Keratinocyte (primary cell): Measurements from ENCODE around the gene KLF5. TPM values are rescaled to one million over a fixed set of nuclear protein-coding genes. Genes with fewer than 3 reads are reported as not detected.

Experiments used
- DNase-seq: peaks from one replicate; pipeline ENCODE4 v3.0.0-alpha.2; 2011; ENCODE audit warnings: low read depth, missing footprints, low spot score
- FAIRE-seq: peaks from 2 replicates; lab custom pipeline; 2011; peaks lifted over from hg19 to GRCh38; lab: Jason Lieb, UNC
- H2AFZ ChIP-seq: 2 replicates; pipeline ENCODE4 v1.6.0; 2012; ENCODE audit warnings: low read length, control low read depth, inconsistent platforms; ENCODE audit not compliant: control insufficient read depth
- H3K27ac ChIP-seq: 2 replicates; pipeline ENCODE4 v1.5.1; 2011; ENCODE audit warnings: low read length; ENCODE audit not compliant: control insufficient read depth, insufficient read depth
- H3K27me3 ChIP-seq: 3 replicates; pipeline ENCODE4 v1.6.0; 2011; ENCODE audit warnings: low read length; ENCODE audit not compliant: control insufficient read depth, insufficient read depth; ENCODE audit errors: extremely low read depth
- H3K36me3 ChIP-seq, 2 experiments: 2 replicates in 1 of 2; 3 replicates in 1 of 2; pipeline ENCODE4 v1.5.1; 2011; ENCODE audit warnings: low read length in 2 of 2, mild to moderate bottlenecking in 1 of 2; ENCODE audit not compliant: control insufficient read depth in 2 of 2, insufficient read depth in 2 of 2; ENCODE audit errors: extremely low read depth in 1 of 2
- H3K4me1 ChIP-seq: 3 replicates; pipeline ENCODE4 v1.5.1; 2011; ENCODE audit warnings: low read length; ENCODE audit not compliant: control insufficient read depth, insufficient read depth; ENCODE audit errors: extremely low read depth
- H3K4me2 ChIP-seq: 3 replicates; pipeline ENCODE4 v1.6.0; 2011; ENCODE audit warnings: low read depth, low read length; ENCODE audit not compliant: control insufficient read depth, insufficient read depth; ENCODE audit errors: extremely low read depth
- H3K4me3 ChIP-seq, 3 experiments: fragments of 200-600 bp in 1 of 3; sonication (generic) in 1 of 3; 2 replicates in 2 of 3; 3 replicates in 1 of 3; pipeline ENCODE4 v1.5.1; 2011 to 2016; ENCODE audit warnings: low read length in 3 of 3, mild to moderate bottlenecking in 3 of 3, control low read depth in 2 of 3, inconsistent platforms in 1 of 3, low read depth in 1 of 3, mixed read lengths in 1 of 3, mixed run types in 1 of 3, moderate library complexity in 1 of 3; ENCODE audit not compliant: control insufficient read depth in 2 of 3, insufficient read depth in 2 of 3; ENCODE audit errors: extremely low read depth in 1 of 3
- H3K79me2 ChIP-seq: 2 replicates; pipeline ENCODE4 v1.6.0; 2012; ENCODE audit warnings: low read length; ENCODE audit not compliant: control insufficient read depth, insufficient read depth
- H3K9ac ChIP-seq: 3 replicates; pipeline ENCODE4 v1.6.0; 2011; ENCODE audit warnings: low read length; ENCODE audit not compliant: control insufficient read depth, insufficient read depth; ENCODE audit errors: extremely low read depth
- H3K9me1 ChIP-seq: 3 replicates; pipeline ENCODE4 v1.6.0; 2011; ENCODE audit warnings: low read length; ENCODE audit not compliant: control insufficient read depth, insufficient read depth; ENCODE audit errors: extremely low read depth
- H3K9me3 ChIP-seq: 2 replicates; pipeline ENCODE4 v1.5.1; 2012; ENCODE audit warnings: low read depth, low read length; ENCODE audit not compliant: control insufficient read depth
- H4K20me1 ChIP-seq: 3 replicates; pipeline ENCODE4 v1.6.0; 2011; ENCODE audit warnings: low read length; ENCODE audit not compliant: control insufficient read depth, insufficient read depth; ENCODE audit errors: extremely low read depth
- EZH2 ChIP-seq: IDR thresholded peaks from one replicate; pipeline ENCODE4 v1.6.1; 2012; ENCODE audit warnings: inconsistent platforms, mild to moderate bottlenecking, low read length, moderate library complexity
- dilution Hi-C: fragments of 300-500 bp; cut with MboI; formaldehyde crosslinking; loops from one replicate; pipeline ENCODE4 v1.7.0; 2020; ENCODE audit warnings: low sequenced_read_pairs; ENCODE audit not compliant: extremely low pct_ligation_motif_present
- polyA plus RNA-seq, 5 experiments: library from polyadenylated mRNA; depleted of rRNA in 3 of 5; stranded (reverse) in 3 of 5; stranded (forward) in 1 of 5; unstranded in 1 of 5; fragments of >200 nt; gene quantifications; 1 replicate in 1 of 5; 2 replicates in 3 of 5; 3 replicates in 1 of 5; pipeline versions ENCODE4 v1.2.1 to v1.2.3, GENCODE V29; 2011 to 2012; ENCODE audit warnings: missing spikeins in 2 of 5, low read depth in 1 of 5, low replicate concordance in 1 of 5
- TF ChIP-seq, protein P1 (sequence below), 3 experiments: IDR thresholded peaks in 1 of 3; conservative IDR thresholded peaks in 1 of 3; optimal IDR thresholded peaks in 1 of 3; 2 replicates in 2 of 3; 3 replicates in 1 of 3; pipeline versions ENCODE3 to v1.5.1; 2011; ENCODE audit warnings: low read length in 3 of 3, mild to moderate bottlenecking in 3 of 3, moderate library complexity in 2 of 3, control low read depth in 1 of 3, inconsistent platforms in 1 of 3; ENCODE audit not compliant: insufficient read depth in 2 of 3; ENCODE audit errors: extremely low read depth in 1 of 3

The KLF5 gene
- polyA plus RNA-seq, 1 donor (not counting 4 experiments of a cell fraction or from before 2014, with no cell fraction given): 162 TPM

DNA sequence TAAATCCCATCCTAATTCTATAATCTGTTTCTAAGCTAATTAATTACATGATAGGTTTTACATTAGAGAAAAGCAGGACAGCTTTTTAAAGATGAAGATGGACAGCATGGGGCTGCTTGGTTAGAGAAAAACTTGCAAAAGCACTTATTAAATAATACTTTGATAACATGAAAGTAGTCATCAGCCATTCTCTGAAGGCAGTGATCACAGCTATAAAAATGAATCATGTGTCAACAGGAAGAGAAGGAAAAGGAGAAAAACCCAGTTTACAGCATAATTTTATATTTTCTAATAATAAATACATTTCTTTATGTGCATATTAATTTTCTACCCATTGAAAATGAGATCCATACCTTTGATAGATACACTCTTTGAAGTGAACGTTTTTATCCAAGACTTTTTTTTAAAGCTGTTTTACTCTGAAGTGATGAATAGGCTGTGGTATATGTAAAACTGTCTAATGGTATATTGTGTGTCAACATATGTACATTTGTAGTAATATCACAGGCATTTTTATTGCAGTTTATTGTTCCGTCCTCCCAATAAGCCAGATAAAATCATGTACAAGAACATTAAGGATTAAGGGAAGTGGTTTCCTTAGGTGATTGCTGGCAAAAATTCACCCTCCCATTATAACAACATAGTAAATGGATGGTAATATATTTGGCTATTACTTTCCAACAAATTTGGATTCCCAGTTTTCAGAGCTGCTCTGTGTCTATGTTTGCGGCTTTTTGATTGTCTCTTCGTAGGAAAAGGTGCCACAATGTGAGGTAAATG is 1.3 kb upstream of the KLF5 start:
- FAIRE-seq: no peak
- H2AFZ ChIP-seq: peak overlapping the region; percentile 36

DNA sequence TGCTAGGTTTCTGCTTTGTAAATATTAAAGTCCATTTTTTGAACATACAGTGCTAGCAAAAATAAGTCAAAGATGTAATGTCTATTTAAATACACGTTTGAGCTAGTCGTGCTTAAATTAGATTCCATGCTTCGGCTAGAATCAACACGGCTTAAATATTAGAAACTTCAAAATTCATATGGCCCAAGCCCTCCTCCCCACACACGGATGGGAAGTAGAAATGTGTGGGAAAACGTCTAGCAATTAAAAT is 816 bp upstream of the KLF5 start:
- TF ChIP-seq, protein P1, sequence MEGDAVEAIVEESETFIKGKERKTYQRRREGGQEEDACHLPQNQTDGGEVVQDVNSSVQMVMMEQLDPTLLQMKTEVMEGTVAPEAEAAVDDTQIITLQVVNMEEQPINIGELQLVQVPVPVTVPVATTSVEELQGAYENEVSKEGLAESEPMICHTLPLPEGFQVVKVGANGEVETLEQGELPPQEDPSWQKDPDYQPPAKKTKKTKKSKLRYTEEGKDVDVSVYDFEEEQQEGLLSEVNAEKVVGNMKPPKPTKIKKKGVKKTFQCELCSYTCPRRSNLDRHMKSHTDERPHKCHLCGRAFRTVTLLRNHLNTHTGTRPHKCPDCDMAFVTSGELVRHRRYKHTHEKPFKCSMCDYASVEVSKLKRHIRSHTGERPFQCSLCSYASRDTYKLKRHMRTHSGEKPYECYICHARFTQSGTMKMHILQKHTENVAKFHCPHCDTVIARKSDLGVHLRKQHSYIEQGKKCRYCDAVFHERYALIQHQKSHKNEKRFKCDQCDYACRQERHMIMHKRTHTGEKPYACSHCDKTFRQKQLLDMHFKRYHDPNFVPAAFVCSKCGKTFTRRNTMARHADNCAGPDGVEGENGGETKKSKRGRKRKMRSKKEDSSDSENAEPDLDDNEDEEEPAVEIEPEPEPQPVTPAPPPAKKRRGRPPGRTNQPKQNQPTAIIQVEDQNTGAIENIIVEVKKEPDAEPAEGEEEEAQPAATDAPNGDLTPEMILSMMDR (optimal IDR thresholded peaks at IDR 0.05 in 1 of 3, IDR thresholded peaks at IDR 0.05 in 1 of 3, conservative IDR thresholded peaks at IDR 0.05 in 1 of 3; ENCODE audit: extremely low read depth in 1 of 3, insufficient read depth in 2 of 3, low read length in 3 of 3): no peak
- TF ChIP-seq EZH2: no peak
- H3K4me3 ChIP-seq: peak overlapping the region; percentile 68 to 97 (median 70)
- peaks cover 6 to 15% of the 10 kb centered on the region in 2 experiments for H3K36me3 ChIP-seq
- H3K9me1 ChIP-seq: no peaks in the 10 kb centered on the region
- DNase-seq: no peak
- H4K20me1 ChIP-seq: peaks cover 7% of the 10 kb centered on the region
- no peaks in the 10 kb centered on the region for H3K9me3 ChIP-seq
- H3K27ac ChIP-seq: peak overlapping the region; percentile 94
- peak overlapping the region; percentile 99 for H3K4me2 ChIP-seq
- H2AFZ ChIP-seq: peak overlapping the region; percentile 36
- peaks cover 33% of the 10 kb centered on the region for H3K4me1 ChIP-seq
- peak; percentile 57 for FAIRE-seq
- peaks cover 54% of the 10 kb centered on the region for H3K79me2 ChIP-seq
- no peaks in the 10 kb centered on the region for H3K27me3 ChIP-seq
- dilution Hi-C loops: no loop called here
- H3K9ac ChIP-seq: peak overlapping the region; percentile 83

More for the DNA sequence above, 1.3 kb upstream of the KLF5 start:
- DNase-seq: no peak
- H3K79me2 ChIP-seq: peaks cover 49% of the 10 kb centered on the region
- H3K27me3 ChIP-seq: no peaks in the 10 kb centered on the region
- H3K9ac ChIP-seq: peak overlapping the region; percentile 83
- peaks cover 28% of the 10 kb centered on the region for H3K4me1 ChIP-seq
- no peaks in the 10 kb centered on the region for H3K9me1 ChIP-seq
- H3K4me2 ChIP-seq: peak overlapping the region; percentile 99
- peaks cover 6 to 12% of the 10 kb centered on the region in 2 experiments for H3K36me3 ChIP-seq
- peak overlapping the region; percentile 94 for H3K27ac ChIP-seq
- H3K4me3 ChIP-seq: peak overlapping the region; percentile 68 to 97 (median 70)
- TF ChIP-seq, protein P1 (optimal IDR thresholded peaks at IDR 0.05 in 1 of 3, IDR thresholded peaks at IDR 0.05 in 1 of 3, conservative IDR thresholded peaks at IDR 0.05 in 1 of 3; ENCODE audit: extremely low read depth in 1 of 3, insufficient read depth in 2 of 3, low read length in 3 of 3): no peak
- no peak for TF ChIP-seq EZH2
- H4K20me1 ChIP-seq: peaks cover 5% of the 10 kb centered on the region
- no peaks in the 10 kb centered on the region for H3K9me3 ChIP-seq
- dilution Hi-C loops: no loop called here
